SK-N-SH (cell line): ENCODE results near the gene PPP6R2.

Experiments
- EP300 ChIP-seq, 2 experiments: IDR thresholded peaks; 2 replicates each; pipeline versions ENCODE4 v1.4.0 to v1.6.1; 2012; ENCODE audit warnings: borderline replicate concordance in 1 of 2, low read depth in 1 of 2, low read length in 1 of 2
- GATA2 ChIP-seq: sonication (generic); formaldehyde crosslinking; IDR thresholded peaks from 2 replicates; pipeline ENCODE4 v1.5.0; 2020; ENCODE audit warnings: mild to moderate bottlenecking, missing genetic modification reagents
- JUND ChIP-seq: IDR thresholded peaks from 2 replicates; pipeline ENCODE4 v1.4.0; 2012
- MAX ChIP-seq: IDR thresholded peaks from 2 replicates; pipeline ENCODE4 v1.4.0; 2012; ENCODE audit warnings: low read depth
- NRF1 ChIP-seq: IDR thresholded peaks from 2 replicates; pipeline ENCODE4 v1.6.1; 2012; ENCODE audit warnings: low read depth, mild to moderate bottlenecking, low read length
- PBX3 ChIP-seq: IDR thresholded peaks from 2 replicates; pipeline ENCODE4; 2012
- RAD21 ChIP-seq: IDR thresholded peaks from 2 replicates; pipeline ENCODE4 v1.6.1; 2012; ENCODE audit warnings: mild to moderate bottlenecking, low read length
- RCOR1 ChIP-seq: fragments of 150-350 bp; IDR thresholded peaks from 2 replicates; pipeline ENCODE4 v1.6.1; 2017; ENCODE audit warnings: antibody characterized with exemption, low read length
- YY1 ChIP-seq: IDR thresholded peaks from 2 replicates; pipeline ENCODE4 v1.4.0; 2012; ENCODE audit warnings: low read depth, mild to moderate bottlenecking
- TF ChIP-seq, protein P1 (sequence below): fragments of 200-600 bp; sonication (generic); IDR thresholded peaks from 2 replicates; pipeline ENCODE4 v1.6.1; 2017; ENCODE audit warnings: antibody characterized with exemption, mild to moderate bottlenecking, moderate library complexity
- TF ChIP-seq, protein P2 (sequence below): IDR thresholded peaks from 2 replicates; pipeline ENCODE4 v1.6.1; 2012; ENCODE audit warnings: mild to moderate bottlenecking, low read depth, low read length, moderate library complexity

DNA sequence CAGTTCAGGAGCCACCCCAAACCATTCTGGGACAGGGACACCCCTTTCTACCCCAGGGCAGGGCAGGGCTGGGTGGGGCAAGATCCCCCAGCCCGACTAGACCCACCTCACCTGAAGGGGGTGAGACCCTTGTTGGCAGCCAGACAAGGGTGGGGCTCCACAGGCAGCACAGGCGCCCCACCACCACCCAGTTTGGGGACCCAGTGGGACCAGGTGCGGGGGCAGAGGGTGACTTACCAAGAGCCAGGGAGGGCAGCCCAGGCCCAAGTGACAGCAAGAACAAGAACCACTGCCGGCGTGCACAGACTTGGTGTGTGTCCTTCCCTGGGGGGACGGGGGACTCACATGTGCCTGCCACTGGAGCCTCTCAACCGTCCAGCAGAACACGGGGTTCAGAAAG is 140.4 kb downstream of the PPP6R2 start:
- TF ChIP-seq, protein P1, sequence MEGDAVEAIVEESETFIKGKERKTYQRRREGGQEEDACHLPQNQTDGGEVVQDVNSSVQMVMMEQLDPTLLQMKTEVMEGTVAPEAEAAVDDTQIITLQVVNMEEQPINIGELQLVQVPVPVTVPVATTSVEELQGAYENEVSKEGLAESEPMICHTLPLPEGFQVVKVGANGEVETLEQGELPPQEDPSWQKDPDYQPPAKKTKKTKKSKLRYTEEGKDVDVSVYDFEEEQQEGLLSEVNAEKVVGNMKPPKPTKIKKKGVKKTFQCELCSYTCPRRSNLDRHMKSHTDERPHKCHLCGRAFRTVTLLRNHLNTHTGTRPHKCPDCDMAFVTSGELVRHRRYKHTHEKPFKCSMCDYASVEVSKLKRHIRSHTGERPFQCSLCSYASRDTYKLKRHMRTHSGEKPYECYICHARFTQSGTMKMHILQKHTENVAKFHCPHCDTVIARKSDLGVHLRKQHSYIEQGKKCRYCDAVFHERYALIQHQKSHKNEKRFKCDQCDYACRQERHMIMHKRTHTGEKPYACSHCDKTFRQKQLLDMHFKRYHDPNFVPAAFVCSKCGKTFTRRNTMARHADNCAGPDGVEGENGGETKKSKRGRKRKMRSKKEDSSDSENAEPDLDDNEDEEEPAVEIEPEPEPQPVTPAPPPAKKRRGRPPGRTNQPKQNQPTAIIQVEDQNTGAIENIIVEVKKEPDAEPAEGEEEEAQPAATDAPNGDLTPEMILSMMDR, result no peak
- TF ChIP-seq MAX (no peak), RAD21 (no peak), PBX3 (no peak), NRF1 (no peak), YY1 (no peak), EP300 (IDR thresholded peaks at IDR 0.05; ENCODE audit: borderline replicate concordance in 1 of 2, low read depth in 1 of 2, low read length in 1 of 2) (no peak), RCOR1 (no peak), JUND (no peak), GATA2 (CRISPR knock-in tag) (no peak)
- TF ChIP-seq, protein P2, sequence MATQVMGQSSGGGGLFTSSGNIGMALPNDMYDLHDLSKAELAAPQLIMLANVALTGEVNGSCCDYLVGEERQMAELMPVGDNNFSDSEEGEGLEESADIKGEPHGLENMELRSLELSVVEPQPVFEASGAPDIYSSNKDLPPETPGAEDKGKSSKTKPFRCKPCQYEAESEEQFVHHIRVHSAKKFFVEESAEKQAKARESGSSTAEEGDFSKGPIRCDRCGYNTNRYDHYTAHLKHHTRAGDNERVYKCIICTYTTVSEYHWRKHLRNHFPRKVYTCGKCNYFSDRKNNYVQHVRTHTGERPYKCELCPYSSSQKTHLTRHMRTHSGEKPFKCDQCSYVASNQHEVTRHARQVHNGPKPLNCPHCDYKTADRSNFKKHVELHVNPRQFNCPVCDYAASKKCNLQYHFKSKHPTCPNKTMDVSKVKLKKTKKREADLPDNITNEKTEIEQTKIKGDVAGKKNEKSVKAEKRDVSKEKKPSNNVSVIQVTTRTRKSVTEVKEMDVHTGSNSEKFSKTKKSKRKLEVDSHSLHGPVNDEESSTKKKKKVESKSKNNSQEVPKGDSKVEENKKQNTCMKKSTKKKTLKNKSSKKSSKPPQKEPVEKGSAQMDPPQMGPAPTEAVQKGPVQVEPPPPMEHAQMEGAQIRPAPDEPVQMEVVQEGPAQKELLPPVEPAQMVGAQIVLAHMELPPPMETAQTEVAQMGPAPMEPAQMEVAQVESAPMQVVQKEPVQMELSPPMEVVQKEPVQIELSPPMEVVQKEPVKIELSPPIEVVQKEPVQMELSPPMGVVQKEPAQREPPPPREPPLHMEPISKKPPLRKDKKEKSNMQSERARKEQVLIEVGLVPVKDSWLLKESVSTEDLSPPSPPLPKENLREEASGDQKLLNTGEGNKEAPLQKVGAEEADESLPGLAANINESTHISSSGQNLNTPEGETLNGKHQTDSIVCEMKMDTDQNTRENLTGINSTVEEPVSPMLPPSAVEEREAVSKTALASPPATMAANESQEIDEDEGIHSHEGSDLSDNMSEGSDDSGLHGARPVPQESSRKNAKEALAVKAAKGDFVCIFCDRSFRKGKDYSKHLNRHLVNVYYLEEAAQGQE, result no peak
